BLaER1 (cell line): ENCODE data around the gene MRM3.

Experiments
- H3K27ac ChIP-seq: shearing (Covaris generic); formaldehyde crosslinking; 2 replicates; pipeline ENCODE4 v1.8.1; 2022
- H3K27me3 ChIP-seq: shearing (Covaris generic); formaldehyde crosslinking; 2 replicates; pipeline ENCODE4 v1.8.1; 2022
- H3K36me3 ChIP-seq: shearing (Covaris generic); formaldehyde crosslinking; 2 replicates; pipeline ENCODE4 v1.8.1; 2022
- H3K4me1 ChIP-seq: shearing (Covaris generic); formaldehyde crosslinking; 2 replicates; pipeline ENCODE4 v1.8.1; 2022
- H3K4me2 ChIP-seq: shearing (Covaris generic); formaldehyde crosslinking; 2 replicates; pipeline ENCODE4 v1.8.1; 2022
- H3K4me3 ChIP-seq: shearing (Covaris generic); formaldehyde crosslinking; 2 replicates; pipeline ENCODE4 v1.8.1; 2022
- H3K9ac ChIP-seq: shearing (Covaris generic); formaldehyde crosslinking; 2 replicates; pipeline ENCODE4 v1.8.1; 2022
- H3K9me3 ChIP-seq: shearing (Covaris generic); formaldehyde crosslinking; 2 replicates; pipeline ENCODE4 v1.8.1; 2022
- H4K20me1 ChIP-seq: shearing (Covaris generic); formaldehyde crosslinking; 2 replicates; pipeline ENCODE4 v1.8.1; 2022
- Cebpa-rat ChIP-seq: shearing (Covaris generic); IDR thresholded peaks from 2 replicates; pipeline ENCODE4 v1.8.1; 2022

MRM3 gene

GRCh38 chr17:795276-795675 lies 13.1 kb downstream of the MRM3 start:
- Histone ChIP-seq H3K27me3 (no peaks in the 10 kb centered on the region), H3K4me3 (0 out of 2 replicates have a peak overlapping the region, but pooled peaks have one; percentile 14), H3K36me3 (peaks cover 55% of the 10 kb centered on the region), H4K20me1 (peaks cover 19% of the 10 kb centered on the region; the same call in 1 of the 2 replicates), H3K27ac (peak overlapping the region; percentile 64), H3K4me2 (peak overlapping the region; percentile 98), H3K9me3 (no peaks in the 10 kb centered on the region), H3K4me1 (peaks cover 73% of the 10 kb centered on the region), H3K9ac (peak overlapping the region; percentile 20)
- TF ChIP-seq Cebpa-rat, result no peak

- H3K4me3 ChIP-seq, result no peak overlapping the region
- H3K27ac ChIP-seq, result peak overlapping the region; percentile 64
- H4K20me1 ChIP-seq, result peaks cover 18% of the 10 kb centered on the region; the same call in 1 of the 2 replicates
- peaks cover 78% of the 10 kb centered on the region for H3K4me1 ChIP-seq
- no peaks in the 10 kb centered on the region for H3K27me3 ChIP-seq
- TF ChIP-seq Cebpa-rat, result no peak
- H3K36me3 ChIP-seq, result peaks cover 56% of the 10 kb centered on the region
- peak overlapping the region; percentile 20 for H3K9ac ChIP-seq
- peak overlapping the region; percentile 98 for H3K4me2 ChIP-seq
- H3K9me3 ChIP-seq, result no peaks in the 10 kb centered on the region
Observed at GRCh38 chr17:795721-796120, 13.6 kb downstream of the MRM3 start.

- H4K20me1 ChIP-seq, result peaks cover 11% of the 10 kb centered on the region; the same call in 1 of the 2 replicates
- H3K9me3 ChIP-seq, result no peaks in the 10 kb centered on the region
- TF ChIP-seq Cebpa-rat, result no peak
- H3K36me3 ChIP-seq, result peaks cover 48% of the 10 kb centered on the region
- no peaks in the 10 kb centered on the region for H3K27me3 ChIP-seq
- H3K4me2 ChIP-seq, result peak overlapping the region; percentile 98
- peak overlapping the region; percentile 31 for H3K9ac ChIP-seq
- H3K4me3 ChIP-seq, result no peak overlapping the region
- peaks cover 80% of the 10 kb centered on the region for H3K4me1 ChIP-seq
- peak overlapping the region; percentile 97 for H3K27ac ChIP-seq
Observed at GRCh38 chr17:796609-797008, 14.5 kb downstream of the MRM3 start.

DNA sequence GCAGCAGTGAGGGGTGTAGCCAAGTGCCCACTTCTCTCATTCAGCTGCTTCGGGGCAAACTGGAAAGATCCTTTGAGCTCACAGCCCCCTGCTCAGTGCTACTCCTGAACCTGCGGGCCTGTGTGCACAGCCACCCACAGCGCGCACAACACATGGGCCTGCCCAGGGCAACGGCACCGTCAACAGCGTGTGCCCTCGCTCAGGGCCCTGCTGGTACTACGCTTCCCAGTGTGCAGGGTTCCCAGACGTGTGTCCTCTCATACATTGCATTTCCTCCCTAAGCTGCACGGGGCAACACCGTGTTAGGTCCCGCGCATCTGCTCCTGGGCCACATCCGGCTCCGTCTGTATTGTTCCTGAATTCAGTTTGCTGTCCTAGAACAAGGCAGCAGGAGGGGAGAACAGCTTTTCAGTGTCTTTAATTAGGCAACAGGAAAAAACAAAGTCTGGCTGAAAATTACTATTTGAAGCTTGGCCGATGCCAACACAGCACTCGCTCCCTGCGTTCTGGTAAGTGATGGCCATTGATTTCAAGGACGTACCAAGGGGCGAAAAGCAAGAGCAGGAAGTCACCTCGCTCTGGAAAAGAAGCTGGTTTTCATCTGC lies 15.2 kb downstream of the MRM3 start:
- no peak overlapping the region; the same call in 1 of the 2 replicates for H3K4me3 ChIP-seq
- TF ChIP-seq Cebpa-rat, result no peak
- peaks cover 43% of the 10 kb centered on the region for H3K36me3 ChIP-seq

GRCh38 chr17:798246-798645 lies 16.1 kb downstream of the MRM3 start:
- H3K9me3 ChIP-seq, result no peaks in the 10 kb centered on the region
- peak overlapping the region; percentile 74 for H3K9ac ChIP-seq
- H3K36me3 ChIP-seq, result peaks cover 45% of the 10 kb centered on the region
- peaks cover 6% of the 10 kb centered on the region; the same call in 1 of the 2 replicates for H4K20me1 ChIP-seq
- peak overlapping the region; percentile 98 for H3K4me2 ChIP-seq
- no peaks in the 10 kb centered on the region for H3K27me3 ChIP-seq
- H3K27ac ChIP-seq, result peak overlapping the region; percentile 97
- no peak for TF ChIP-seq Cebpa-rat
- H3K4me1 ChIP-seq, result peaks cover 89% of the 10 kb centered on the region
- H3K4me3 ChIP-seq, result peak overlapping the region; percentile 51

More for the DNA sequence above, 15.2 kb downstream of the MRM3 start:
- H3K4me1 ChIP-seq, result peaks cover 85% of the 10 kb centered on the region
- H4K20me1 ChIP-seq, result peaks cover 6% of the 10 kb centered on the region; the same call in 1 of the 2 replicates
- H3K9ac ChIP-seq, result peak overlapping the region; percentile 31; the same call in 1 of the 2 replicates
- no peaks in the 10 kb centered on the region for H3K27me3 ChIP-seq
- H3K27ac ChIP-seq, result peak overlapping the region; percentile 97
- peak overlapping the region; percentile 98 for H3K4me2 ChIP-seq
- H3K9me3 ChIP-seq, result no peaks in the 10 kb centered on the region

- Histone ChIP-seq H3K9me3 (no peaks in the 10 kb centered on the region), H3K4me1 (peaks cover 89% of the 10 kb centered on the region), H3K4me2 (peak overlapping the region; percentile 98), H3K4me3 (peak overlapping the region; percentile 51; the same call in 1 of the 2 replicates), H4K20me1 (no peaks in the 10 kb centered on the region), H3K27ac (peak overlapping the region; percentile 97), H3K36me3 (peaks cover 56% of the 10 kb centered on the region), H3K27me3 (no peaks in the 10 kb centered on the region), H3K9ac (peak overlapping the region; percentile 74)
- no peak for TF ChIP-seq Cebpa-rat
Observed at GRCh38 chr17:799261-799660, 17.1 kb downstream of the MRM3 start.

DNA sequence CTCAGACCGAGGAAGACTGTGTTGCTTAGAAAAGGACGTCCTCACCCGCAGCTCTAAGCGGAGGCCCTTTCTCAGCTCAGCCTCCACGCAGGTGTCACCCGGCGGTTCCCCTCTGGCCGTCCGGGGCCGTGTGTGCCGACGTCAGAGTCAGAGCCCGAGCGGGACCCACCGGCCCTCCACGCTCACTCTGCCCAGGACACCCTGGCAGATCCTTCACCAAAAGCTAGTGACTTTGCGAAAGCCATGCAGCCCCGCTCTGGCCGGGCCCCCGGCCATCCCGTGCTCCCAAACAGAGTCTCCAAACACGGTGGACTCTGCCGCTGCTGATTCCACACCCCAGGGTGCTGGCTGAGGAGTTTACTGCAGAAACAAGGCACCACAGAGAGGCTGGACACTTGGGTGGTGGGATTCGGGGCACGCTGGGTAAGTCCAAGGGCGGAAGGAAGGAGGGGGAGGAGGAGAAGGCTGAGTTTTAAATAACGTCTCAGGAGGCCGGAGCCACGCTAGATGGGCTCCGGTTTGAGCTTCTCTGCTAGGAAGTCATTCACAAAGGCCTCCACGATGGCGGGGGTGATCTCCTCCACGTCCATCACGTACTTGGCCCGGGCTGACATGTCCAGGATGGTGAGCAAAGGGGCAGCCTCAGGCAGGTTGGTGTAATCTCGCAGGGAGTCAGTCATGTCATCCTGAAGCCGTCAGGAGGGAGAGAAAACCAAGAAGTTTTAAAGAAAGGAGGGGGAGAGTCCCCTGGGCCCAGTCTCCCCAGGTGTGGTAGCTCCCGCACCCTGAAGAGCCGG lies 18.5 kb downstream of the MRM3 start:
- peak overlapping the region; percentile 98 for H3K4me2 ChIP-seq
- H4K20me1 ChIP-seq, result no peaks in the 10 kb centered on the region
- peak overlapping the region; percentile 96 for H3K9ac ChIP-seq
- H3K4me1 ChIP-seq, result peaks cover 88% of the 10 kb centered on the region
- no peaks in the 10 kb centered on the region for H3K27me3 ChIP-seq
- no peak for TF ChIP-seq Cebpa-rat
- peak overlapping the region; percentile 97 for H3K27ac ChIP-seq
- peak overlapping the region; percentile 76 for H3K4me3 ChIP-seq
- peaks cover 61% of the 10 kb centered on the region for H3K36me3 ChIP-seq
- H3K9me3 ChIP-seq, result no peaks in the 10 kb centered on the region

DNA sequence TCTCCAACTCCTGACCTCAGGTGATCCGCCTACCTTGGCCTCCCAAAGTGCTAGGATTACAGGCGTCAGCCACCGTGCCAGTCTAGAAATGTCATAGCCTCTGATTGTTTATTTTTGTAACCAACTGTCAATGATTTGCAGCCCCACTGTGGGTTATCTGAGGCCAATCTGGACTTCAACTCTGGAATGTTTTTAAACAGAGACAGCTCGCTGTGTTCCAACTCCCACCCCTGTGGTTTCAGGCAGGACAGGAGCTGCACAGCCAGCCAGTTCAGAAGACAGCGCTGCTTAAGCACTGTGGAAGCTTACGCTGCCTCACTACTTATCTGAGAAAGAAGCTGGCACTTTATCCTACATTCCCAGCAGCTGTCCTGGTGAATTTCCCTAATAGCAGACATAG lies 19.5 kb downstream of the MRM3 start:
- TF ChIP-seq Cebpa-rat, result no peak
- H3K9ac ChIP-seq, result peak overlapping the region; percentile 96
- peak overlapping the region; percentile 97 for H3K27ac ChIP-seq
- H3K27me3 ChIP-seq, result no peaks in the 10 kb centered on the region
- no peaks in the 10 kb centered on the region for H3K9me3 ChIP-seq
- peak overlapping the region; percentile 76 for H3K4me3 ChIP-seq
- H3K4me1 ChIP-seq, result peaks cover 88% of the 10 kb centered on the region
- H4K20me1 ChIP-seq, result 0 out of 2 replicates have a peak, but pooled peaks cover under 1% of the 10 kb centered on the region
- peaks cover 56% of the 10 kb centered on the region for H3K36me3 ChIP-seq
- peak overlapping the region; percentile 98 for H3K4me2 ChIP-seq

DNA sequence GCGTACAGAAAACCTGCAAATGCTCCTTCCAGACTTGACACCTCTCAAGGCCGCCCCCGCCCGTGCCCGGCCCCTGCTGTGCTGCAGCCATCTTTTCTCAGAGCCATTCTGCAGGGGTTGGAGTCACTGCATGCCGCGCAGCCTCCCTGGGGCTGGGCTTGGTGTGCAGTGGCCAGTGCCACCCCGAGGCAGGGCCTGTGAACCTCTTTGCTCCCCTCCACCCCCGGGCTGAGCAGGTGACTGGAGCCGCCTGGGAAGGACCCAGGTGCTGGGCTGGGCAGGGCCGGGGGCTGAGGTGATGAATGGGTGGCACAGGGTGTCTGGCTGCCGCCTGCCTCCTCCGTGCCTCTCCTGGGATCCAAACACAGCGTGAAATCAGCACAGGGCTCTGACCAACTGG lies 20.3 kb downstream of the MRM3 start:
- peak overlapping the region; percentile 98 for H3K4me2 ChIP-seq
- no peaks in the 10 kb centered on the region for H3K9me3 ChIP-seq
- peak overlapping the region; percentile 76 for H3K4me3 ChIP-seq
- H3K27me3 ChIP-seq, result no peaks in the 10 kb centered on the region
- peaks cover 57% of the 10 kb centered on the region for H3K36me3 ChIP-seq
- peaks cover 9% of the 10 kb centered on the region for H4K20me1 ChIP-seq
- TF ChIP-seq Cebpa-rat, result no peak
- peaks cover 88% of the 10 kb centered on the region for H3K4me1 ChIP-seq
- H3K9ac ChIP-seq, result peak overlapping the region; percentile 96
- H3K27ac ChIP-seq, result peak overlapping the region; percentile 97
